ENCODE data around the gene CAPSL.
A peak's percentile ranks its signal among the peaks of the same experiment; 100 is the strongest.

The CAPSL gene

DNA sequence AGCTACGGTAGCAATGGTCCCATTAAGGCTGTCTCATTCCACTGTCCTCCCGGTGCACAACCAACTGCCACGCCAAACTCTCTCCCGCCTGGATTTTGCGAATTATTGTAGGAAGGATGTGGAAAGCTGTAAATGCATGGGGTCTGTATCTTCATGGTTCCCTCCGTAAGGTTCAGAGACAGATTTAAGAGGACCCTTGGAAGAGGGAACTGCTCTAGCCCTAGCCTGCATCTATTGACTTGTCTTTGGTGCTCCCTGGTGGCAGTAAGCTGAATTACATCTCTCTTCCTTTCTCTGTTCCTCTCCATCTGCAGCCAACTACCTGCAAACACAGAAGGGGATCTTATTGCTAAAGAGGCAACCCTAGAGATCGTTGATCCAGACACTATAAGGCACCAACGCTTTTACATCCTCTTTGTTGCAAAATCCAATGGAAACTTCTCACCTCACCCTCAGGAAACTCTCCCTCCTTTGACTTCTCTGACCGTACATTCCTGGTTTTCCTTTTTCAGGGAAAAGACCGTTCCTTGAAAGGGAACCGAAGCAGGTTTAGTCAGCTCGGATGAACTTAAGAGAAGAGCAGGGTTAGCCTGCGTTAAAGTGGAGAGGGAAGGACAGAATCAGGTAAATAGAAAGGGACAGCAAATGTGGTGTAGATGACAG lies 11.9 kb downstream of the CAPSL start:
- no peaks in the 10 kb centered on the region for H3K9me3 ChIP-seq (ENCODE audit: control insufficient read depth, insufficient read depth, low read length)
- no peaks in the 10 kb centered on the region for H3K36me3 ChIP-seq (ENCODE audit: control insufficient read depth, low read length)
- no peaks in the 10 kb centered on the region for H4K20me1 ChIP-seq (ENCODE audit: control insufficient read depth, insufficient read depth, low read depth, low read length)
- no peak for TF ChIP-seq EZH2phosphoT487 (IDR thresholded peaks at IDR 0.05; ENCODE audit: borderline replicate concordance, low read length)
- TF ChIP-seq, protein P1, sequence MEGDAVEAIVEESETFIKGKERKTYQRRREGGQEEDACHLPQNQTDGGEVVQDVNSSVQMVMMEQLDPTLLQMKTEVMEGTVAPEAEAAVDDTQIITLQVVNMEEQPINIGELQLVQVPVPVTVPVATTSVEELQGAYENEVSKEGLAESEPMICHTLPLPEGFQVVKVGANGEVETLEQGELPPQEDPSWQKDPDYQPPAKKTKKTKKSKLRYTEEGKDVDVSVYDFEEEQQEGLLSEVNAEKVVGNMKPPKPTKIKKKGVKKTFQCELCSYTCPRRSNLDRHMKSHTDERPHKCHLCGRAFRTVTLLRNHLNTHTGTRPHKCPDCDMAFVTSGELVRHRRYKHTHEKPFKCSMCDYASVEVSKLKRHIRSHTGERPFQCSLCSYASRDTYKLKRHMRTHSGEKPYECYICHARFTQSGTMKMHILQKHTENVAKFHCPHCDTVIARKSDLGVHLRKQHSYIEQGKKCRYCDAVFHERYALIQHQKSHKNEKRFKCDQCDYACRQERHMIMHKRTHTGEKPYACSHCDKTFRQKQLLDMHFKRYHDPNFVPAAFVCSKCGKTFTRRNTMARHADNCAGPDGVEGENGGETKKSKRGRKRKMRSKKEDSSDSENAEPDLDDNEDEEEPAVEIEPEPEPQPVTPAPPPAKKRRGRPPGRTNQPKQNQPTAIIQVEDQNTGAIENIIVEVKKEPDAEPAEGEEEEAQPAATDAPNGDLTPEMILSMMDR (IDR thresholded peaks at IDR 0.05; ENCODE audit: low read depth, low read length, poor library complexity, severe bottlenecking): peak; percentile 76
- no peak overlapping the region for H3K4me2 ChIP-seq (ENCODE audit: low read length)
- H3K27ac ChIP-seq (ENCODE audit: low read depth, low read length): no peak overlapping the region
- H3K79me2 ChIP-seq (ENCODE audit: control insufficient read depth, low read length): no peaks in the 10 kb centered on the region
- no peaks in the 10 kb centered on the region for H3K9me2 ChIP-seq (replicated peaks; ENCODE audit: control insufficient read depth, low read length)
- H3K4me1 ChIP-seq (ENCODE audit: control insufficient read depth, low read length): peaks cover 45% of the 10 kb centered on the region
- H3K4me3 ChIP-seq (ENCODE audit: low read length): no peak overlapping the region
- H3K27me3 ChIP-seq (ENCODE audit: control insufficient read depth, low read length): no peaks in the 10 kb centered on the region
- no peaks in the 10 kb centered on the region for H3F3A ChIP-seq (ENCODE audit: control insufficient read depth, insufficient read depth)

DNA sequence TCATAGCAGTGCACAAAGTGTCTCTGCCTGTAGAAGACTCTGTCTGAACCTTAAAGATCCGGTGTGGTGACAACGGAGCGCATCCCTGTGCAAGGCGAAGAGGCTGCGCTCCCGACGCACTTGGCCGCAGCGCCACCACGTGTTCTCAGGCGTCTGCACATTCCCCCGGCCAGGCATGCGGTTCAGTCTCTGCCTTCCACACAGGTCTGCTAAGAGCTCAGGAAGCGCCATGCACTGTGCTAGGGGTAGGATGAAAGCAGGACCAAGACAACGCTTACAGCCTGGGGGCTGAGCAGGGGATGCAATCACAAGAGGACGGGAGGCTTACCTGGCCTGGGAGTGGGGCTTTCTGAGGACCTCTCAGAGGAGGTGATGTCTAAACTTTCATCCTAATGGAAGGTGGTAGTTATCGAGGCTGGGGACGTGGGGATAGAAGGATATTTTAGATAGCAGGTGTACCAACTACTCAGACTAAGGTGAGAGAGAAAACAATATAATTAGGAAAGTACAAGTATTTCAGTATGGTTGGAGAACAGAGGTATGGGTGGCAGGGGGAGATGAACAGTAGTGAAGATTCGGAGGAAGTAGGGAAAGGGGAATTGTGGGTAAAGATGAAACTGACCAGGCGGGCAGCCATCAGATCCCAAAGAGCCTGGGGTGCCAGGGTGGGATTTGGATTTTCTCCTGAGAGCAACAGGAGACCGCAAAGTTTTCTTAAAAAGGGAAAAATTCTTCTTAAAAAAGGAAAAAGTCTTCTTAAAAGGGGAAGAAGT lies 13.3 kb downstream of the CAPSL start:
- Histone ChIP-seq H3K79me2 (ENCODE audit: control insufficient read depth, low read length) (no peaks in the 10 kb centered on the region), H3F3A (ENCODE audit: control insufficient read depth, insufficient read depth) (no peaks in the 10 kb centered on the region), H4K20me1 (ENCODE audit: control insufficient read depth, insufficient read depth, low read depth, low read length) (no peaks in the 10 kb centered on the region), H3K9me3 (ENCODE audit: control insufficient read depth, insufficient read depth, low read length) (no peaks in the 10 kb centered on the region), H3K36me3 (ENCODE audit: control insufficient read depth, low read length) (no peaks in the 10 kb centered on the region), H3K4me1 (ENCODE audit: control insufficient read depth, low read length) (peaks cover 47% of the 10 kb centered on the region), H3K9me2 (replicated peaks; ENCODE audit: control insufficient read depth, low read length) (no peaks in the 10 kb centered on the region), H3K27me3 (ENCODE audit: control insufficient read depth, low read length) (no peaks in the 10 kb centered on the region), H3K27ac (ENCODE audit: low read depth, low read length) (no peak overlapping the region), H3K4me3 (ENCODE audit: low read length) (no peak overlapping the region), H3K4me2 (ENCODE audit: low read length) (peak overlapping the region; percentile 25; the same call in 1 of the 2 replicates)
- TF ChIP-seq, protein P1 (IDR thresholded peaks at IDR 0.05; ENCODE audit: low read depth, low read length, poor library complexity, severe bottlenecking): peak; percentile 67
- TF ChIP-seq EZH2phosphoT487 (IDR thresholded peaks at IDR 0.05; ENCODE audit: borderline replicate concordance, low read length): no peak

DNA sequence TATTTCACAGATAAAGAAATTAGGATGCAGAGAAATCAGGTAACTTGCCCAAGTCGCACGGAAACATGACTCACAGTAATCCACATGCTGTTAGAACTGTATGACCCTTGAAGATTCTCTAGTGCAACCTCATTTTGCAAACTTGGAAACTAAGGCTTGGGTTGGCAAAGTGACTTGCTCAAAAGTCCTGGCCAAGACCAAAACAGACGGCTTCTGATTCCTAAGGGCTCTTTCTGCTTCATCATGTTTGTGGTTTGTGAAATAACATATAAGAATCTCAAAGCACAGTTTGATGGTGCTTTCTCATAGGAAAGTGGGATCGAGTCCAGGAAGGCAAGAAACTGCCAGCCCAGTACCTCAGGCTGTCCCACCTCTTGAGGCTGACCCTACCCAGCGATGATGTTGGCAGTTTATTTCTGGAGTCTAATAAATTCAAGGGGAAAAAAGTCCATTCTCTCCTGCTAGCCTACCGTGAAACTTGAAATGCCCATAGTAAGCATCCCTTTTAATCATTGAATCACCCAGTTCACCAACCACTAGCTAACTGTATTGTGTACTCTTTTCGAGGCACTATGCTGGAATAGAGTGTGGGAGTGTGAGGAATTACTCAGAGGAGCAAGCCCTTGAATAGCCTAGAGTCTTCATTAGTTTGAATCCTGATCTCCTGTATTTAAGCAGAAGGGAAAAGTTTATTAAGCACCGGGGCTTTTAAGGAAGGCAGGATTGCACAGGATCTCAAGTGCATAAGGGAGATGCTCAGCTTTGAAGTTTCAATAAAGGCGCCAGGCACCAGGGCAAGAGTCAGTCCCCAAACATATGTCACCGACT lies 14.1 kb downstream of the CAPSL start:
- no peak overlapping the region for H3K27ac ChIP-seq (ENCODE audit: low read depth, low read length)
- H3F3A ChIP-seq (ENCODE audit: control insufficient read depth, insufficient read depth): no peaks in the 10 kb centered on the region
- H3K36me3 ChIP-seq (ENCODE audit: control insufficient read depth, low read length): no peaks in the 10 kb centered on the region
- H3K27me3 ChIP-seq (ENCODE audit: control insufficient read depth, low read length): no peaks in the 10 kb centered on the region
- H3K4me2 ChIP-seq (ENCODE audit: low read length): no peak overlapping the region
- no peaks in the 10 kb centered on the region for H3K9me2 ChIP-seq (replicated peaks; ENCODE audit: control insufficient read depth, low read length)
- H3K79me2 ChIP-seq (ENCODE audit: control insufficient read depth, low read length): no peaks in the 10 kb centered on the region
- H4K20me1 ChIP-seq (ENCODE audit: control insufficient read depth, insufficient read depth, low read depth, low read length): no peaks in the 10 kb centered on the region
- H3K9me3 ChIP-seq (ENCODE audit: control insufficient read depth, insufficient read depth, low read length): peaks cover 7% of the 10 kb centered on the region; the same call in 1 of the 2 replicates
- H3K4me1 ChIP-seq (ENCODE audit: control insufficient read depth, low read length): peaks cover 47% of the 10 kb centered on the region
- no peak overlapping the region for H3K4me3 ChIP-seq (ENCODE audit: low read length)
- TF ChIP-seq, protein P1 (IDR thresholded peaks at IDR 0.05; ENCODE audit: low read depth, low read length, poor library complexity, severe bottlenecking): no peak
- TF ChIP-seq EZH2phosphoT487 (IDR thresholded peaks at IDR 0.05; ENCODE audit: borderline replicate concordance, low read length): no peak

Measured in DOHH2 (cell line).